Measurements from ENCODE around the gene DISC1.
"Not testable (repeated sequence)": the region's sequence is repeated elsewhere in the genome, so short reads cannot be mapped to it uniquely, and the experiment has no call there.

DISC1 gene

GRCh38 chr1:231871878-231872277 lies 245.3 kb downstream of the DISC1 start:
- in situ Hi-C loops (cut with HindIII; ENCODE audit: low sequenced_read_pairs), result no loop called here

- in situ Hi-C loops (cut with HindIII; ENCODE audit: low sequenced_read_pairs), result no loop called here
Observed at GRCh38 chr1:231872461-231872910, 245.9 kb downstream of the DISC1 start.

GRCh38 chr1:231878737-231879136 lies 252.1 kb downstream of the DISC1 start:
- in situ Hi-C loops (cut with HindIII; ENCODE audit: low sequenced_read_pairs), result no loop called here

GRCh38 chr1:231879296-231879695 lies 252.7 kb downstream of the DISC1 start:
- in situ Hi-C loops (cut with HindIII; ENCODE audit: low sequenced_read_pairs), result no loop called here

- in situ Hi-C loops (cut with HindIII; ENCODE audit: low sequenced_read_pairs), result no loop called here
Observed at GRCh38 chr1:231882333-231882732, 255.7 kb downstream of the DISC1 start.

GRCh38 chr1:231882790-231883189 lies 256.2 kb downstream of the DISC1 start:
- in situ Hi-C loops (cut with HindIII; ENCODE audit: low sequenced_read_pairs), result no loop called here

GRCh38 chr1:231883382-231883781 lies 256.8 kb downstream of the DISC1 start:
- in situ Hi-C loops (cut with HindIII; ENCODE audit: low sequenced_read_pairs), result no loop called here

- in situ Hi-C loops (cut with HindIII; ENCODE audit: low sequenced_read_pairs), result no loop called here
Observed at GRCh38 chr1:231885209-231885854, 258.7 kb downstream of the DISC1 start.

GRCh38 chr1:231887166-231887565 lies 260.6 kb downstream of the DISC1 start:
- in situ Hi-C loops (cut with HindIII; ENCODE audit: low sequenced_read_pairs), result no loop called here

GRCh38 chr1:231887866-231888265 lies 261.3 kb downstream of the DISC1 start:
- in situ Hi-C loops (cut with HindIII; ENCODE audit: low sequenced_read_pairs), result no loop called here

- in situ Hi-C loops (cut with HindIII; ENCODE audit: low sequenced_read_pairs), result no loop called here
Observed at GRCh38 chr1:231890791-231891190, 264.2 kb downstream of the DISC1 start.

- in situ Hi-C loops (cut with HindIII; ENCODE audit: low sequenced_read_pairs), result no loop called here
Observed at GRCh38 chr1:231893400-231894102, 267.0 kb downstream of the DISC1 start.

- in situ Hi-C loops (cut with HindIII; ENCODE audit: low sequenced_read_pairs), result no loop called here
Observed at GRCh38 chr1:231896806-231897205, 270.2 kb downstream of the DISC1 start.

- in situ Hi-C loops (cut with HindIII; ENCODE audit: low sequenced_read_pairs), result no loop called here
Observed at GRCh38 chr1:231899046-231899445, 272.5 kb downstream of the DISC1 start.

- in situ Hi-C loops (cut with HindIII; ENCODE audit: low sequenced_read_pairs), result no loop called here
Observed at GRCh38 chr1:231899713-231900435, 273.3 kb downstream of the DISC1 start.

- in situ Hi-C loops (cut with HindIII; ENCODE audit: low sequenced_read_pairs), result no loop called here
Observed at GRCh38 chr1:231903586-231904081, 277.0 kb downstream of the DISC1 start.

GRCh38 chr1:231907310-231907709 lies 280.7 kb downstream of the DISC1 start:
- in situ Hi-C loops (cut with HindIII; ENCODE audit: low sequenced_read_pairs), result not testable (repeated sequence)

GRCh38 chr1:231913493-231913892 lies 286.9 kb downstream of the DISC1 start:
- in situ Hi-C loops (cut with HindIII; ENCODE audit: low sequenced_read_pairs), result no loop called here

- in situ Hi-C loops (cut with HindIII; ENCODE audit: low sequenced_read_pairs), result no loop called here
Observed at GRCh38 chr1:231918239-231919015, 291.8 kb downstream of the DISC1 start.

GRCh38 chr1:231919239-231919885 lies 292.8 kb downstream of the DISC1 start:
- in situ Hi-C loops (cut with HindIII; ENCODE audit: low sequenced_read_pairs), result no loop called here

Measured in endothelial cell of hepatic sinusoid (primary cell).